PC-3 (cell line): ENCODE results near the gene POLR1D. TPM values are rescaled to one million over a fixed set of nuclear protein-coding genes. Genes with fewer than 3 reads are reported as not detected.
"Not testable (repeated sequence)": the region's sequence is repeated elsewhere in the genome, so short reads cannot be mapped to it uniquely, and the experiment has no call there.

Experiments used
- ATAC-seq: fragments of 200-7000 bp; cut with Tn5 transposase; 2 replicates; pipeline ENCODE4 v1.9.1; 2020; ENCODE audit warnings: mild to moderate bottlenecking, moderate library complexity
- BruUV-seq: library from RNA; stranded (reverse); fragments of 400-500 nt; replicated peaks from 2 replicates; lab custom pipeline; 2021; lab: Mats Ljungman, UMichigan
- CTCF ChIA-PET: fragments of 300-600 bp; sonication (Branson Sonifier 250); formaldehyde crosslinking; loops from one replicate; lab custom pipeline; 2022; ENCODE audit warnings: antibody characterized with exemption; lab: Charles Lee
- POLR2A ChIA-PET: fragments of 300-600 bp; sonication (Branson Sonifier 250); formaldehyde crosslinking; loops from one replicate; lab custom pipeline; 2022; ENCODE audit warnings: antibody characterized with exemption; ENCODE audit not compliant: unreplicated experiment; lab: Charles Lee
- DNase-seq: peaks from one replicate; pipeline ENCODE4 v3.0.0-alpha.2; 2015
- H2AFZ ChIP-seq: fragments of 300-600 bp; sonication (generic); 2 replicates; pipeline ENCODE4 v1.6.0; 2016; ENCODE audit warnings: antibody characterized with exemption, low read length
- H3F3A ChIP-seq: fragments of 300-600 bp; sonication (generic); one replicate; pipeline ENCODE4 v1.6.0; 2017; ENCODE audit warnings: antibody characterized with exemption, low read length, control low read depth, mild to moderate bottlenecking; ENCODE audit not compliant: unreplicated experiment
- H3K27ac ChIP-seq: fragments of 300-600 bp; sonication (generic); 2 replicates; pipeline ENCODE4 v1.5.1; 2016; ENCODE audit warnings: mild to moderate bottlenecking, low read length
- H3K27me3 ChIP-seq: fragments of 300-600 bp; sonication (generic); 2 replicates; pipeline ENCODE4 v1.6.1; 2016; ENCODE audit warnings: low read length, mixed read lengths
- H3K36me3 ChIP-seq: fragments of 300-600 bp; sonication (generic); 2 replicates; pipeline ENCODE4 v1.6.1; 2016; ENCODE audit warnings: low read depth, mixed run types, low read length, mixed read lengths
- H3K4me1 ChIP-seq: fragments of 300-600 bp; sonication (generic); 2 replicates; pipeline ENCODE4 v1.5.1; 2016; ENCODE audit warnings: low read length; ENCODE audit not compliant: insufficient read depth
- H3K4me2 ChIP-seq: fragments of 300-600 bp; sonication (generic); 2 replicates; pipeline ENCODE4 v1.6.0; 2016; ENCODE audit warnings: low read length
- H3K4me3 ChIP-seq: fragments of 300-600 bp; sonication (generic); 2 replicates; pipeline ENCODE4 v1.5.1; 2016; ENCODE audit warnings: mild to moderate bottlenecking, low read length, mixed read lengths
- H3K79me2 ChIP-seq: fragments of 300-600 bp; sonication (generic); 2 replicates; pipeline ENCODE4 v1.6.1; 2017; ENCODE audit warnings: low read length, mixed read lengths
- H3K9ac ChIP-seq: fragments of 300-600 bp; sonication (generic); 2 replicates; pipeline ENCODE4 v1.6.0; 2016; ENCODE audit warnings: mild to moderate bottlenecking, low read length
- H3K9me2 ChIP-seq: fragments of 300-600 bp; sonication (generic); replicated peaks from 2 replicates; pipeline ENCODE4 v1.6.1; 2016; ENCODE audit warnings: mixed run types, low read length, mixed read lengths
- H3K9me3 ChIP-seq: fragments of 300-600 bp; sonication (generic); 2 replicates; pipeline ENCODE4 v1.6.1; 2016; ENCODE audit warnings: low read length, mixed read lengths
- H4K20me1 ChIP-seq: fragments of 300-600 bp; sonication (generic); 2 replicates; pipeline ENCODE4 v1.6.1; 2016; ENCODE audit warnings: low read length, mixed read lengths
- EZH2 ChIP-seq: fragments of 300-600 bp; sonication (generic); IDR thresholded peaks from one replicate; pipeline ENCODE4 v1.6.1; 2017; ENCODE audit warnings: antibody characterized with exemption, mild to moderate bottlenecking, low read length; ENCODE audit not compliant: unreplicated experiment
- EZH2phosphoT487 ChIP-seq: fragments of 300-600 bp; sonication (generic); IDR thresholded peaks from 2 replicates; pipeline ENCODE4 v1.6.1; 2018; ENCODE audit warnings: mild to moderate bottlenecking, antibody characterized with exemption, low read length, borderline replicate concordance
- intact Hi-C: fragments of 100-400 bp; cut with micrococcal nuclease; formaldehyde crosslinking; loops from 2 replicates; pipeline ENCODE4 v1.9.0; 2023
- total RNA-seq: library from RNA; depleted of rRNA; stranded (reverse); fragments of >200 nt; gene quantifications from 2 replicates; pipeline ENCODE4 v1.2.3, GENCODE V29; 2014
- TF ChIP-seq, protein P1 (sequence below): fragments of 300-600 bp; sonication (generic); conservative IDR thresholded peaks from 2 replicates; pipeline ENCODE4 v1.5.1; 2017; ENCODE audit warnings: antibody characterized with exemption, low read depth, mild to moderate bottlenecking, low read length

Gene POLR1D
- total RNA-seq, 1 experiment from 2014 or later, result 97.9 TPM

DNA sequence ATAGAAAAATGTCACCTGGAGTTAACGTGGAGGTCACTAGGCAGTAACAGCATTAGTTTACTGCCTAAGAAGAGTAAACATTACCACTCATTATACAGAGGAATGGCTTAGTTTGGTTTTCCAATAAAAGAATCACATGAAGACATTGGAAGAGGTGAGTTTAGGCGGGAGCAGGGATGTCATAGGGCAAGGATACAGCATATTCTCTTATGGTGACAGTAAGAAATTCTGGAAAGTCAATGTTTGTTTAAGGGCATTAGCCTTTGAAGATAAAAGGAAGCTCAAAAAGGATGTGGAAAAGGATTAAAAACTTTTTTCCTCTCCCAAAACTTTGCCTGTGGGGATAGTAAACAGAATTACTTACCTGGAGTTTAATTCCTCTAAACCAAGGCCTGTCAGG, 4.1 kb downstream of the POLR1D start:
- peaks cover 16% of the 10 kb centered on the region; the same call in 1 of the 2 replicates for H3K36me3 ChIP-seq
- H3K79me2 ChIP-seq, result peaks cover 74% of the 10 kb centered on the region
- H3K27me3 ChIP-seq, result no peaks in the 10 kb centered on the region
- H3K9me3 ChIP-seq, result no peaks in the 10 kb centered on the region
- H3K4me2 ChIP-seq, result no peak overlapping the region
- TF ChIP-seq EZH2, result no peak
- TF ChIP-seq EZH2phosphoT487, result no peak
- TF ChIP-seq, protein P1, sequence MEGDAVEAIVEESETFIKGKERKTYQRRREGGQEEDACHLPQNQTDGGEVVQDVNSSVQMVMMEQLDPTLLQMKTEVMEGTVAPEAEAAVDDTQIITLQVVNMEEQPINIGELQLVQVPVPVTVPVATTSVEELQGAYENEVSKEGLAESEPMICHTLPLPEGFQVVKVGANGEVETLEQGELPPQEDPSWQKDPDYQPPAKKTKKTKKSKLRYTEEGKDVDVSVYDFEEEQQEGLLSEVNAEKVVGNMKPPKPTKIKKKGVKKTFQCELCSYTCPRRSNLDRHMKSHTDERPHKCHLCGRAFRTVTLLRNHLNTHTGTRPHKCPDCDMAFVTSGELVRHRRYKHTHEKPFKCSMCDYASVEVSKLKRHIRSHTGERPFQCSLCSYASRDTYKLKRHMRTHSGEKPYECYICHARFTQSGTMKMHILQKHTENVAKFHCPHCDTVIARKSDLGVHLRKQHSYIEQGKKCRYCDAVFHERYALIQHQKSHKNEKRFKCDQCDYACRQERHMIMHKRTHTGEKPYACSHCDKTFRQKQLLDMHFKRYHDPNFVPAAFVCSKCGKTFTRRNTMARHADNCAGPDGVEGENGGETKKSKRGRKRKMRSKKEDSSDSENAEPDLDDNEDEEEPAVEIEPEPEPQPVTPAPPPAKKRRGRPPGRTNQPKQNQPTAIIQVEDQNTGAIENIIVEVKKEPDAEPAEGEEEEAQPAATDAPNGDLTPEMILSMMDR, result no peak
- ChIA-PET POLR2A (no interaction called here), CTCF (no interaction called here)
- H3K27ac ChIP-seq, result no peak overlapping the region
- no peaks in the 10 kb centered on the region for H3K9me2 ChIP-seq
- DNase-seq (no peak), ATAC-seq (no peak)
- no peak overlapping the region for H3K9ac ChIP-seq
- no TSS peak for BruUV-seq
- intact Hi-C loops, result no loop called here
- H4K20me1 ChIP-seq, result peaks cover 38% of the 10 kb centered on the region
- no peak overlapping the region for H2AFZ ChIP-seq
- no peak overlapping the region for H3K4me3 ChIP-seq
- H3K4me1 ChIP-seq, result peaks cover 19% of the 10 kb centered on the region
- no peaks in the 10 kb centered on the region for H3F3A ChIP-seq

DNA sequence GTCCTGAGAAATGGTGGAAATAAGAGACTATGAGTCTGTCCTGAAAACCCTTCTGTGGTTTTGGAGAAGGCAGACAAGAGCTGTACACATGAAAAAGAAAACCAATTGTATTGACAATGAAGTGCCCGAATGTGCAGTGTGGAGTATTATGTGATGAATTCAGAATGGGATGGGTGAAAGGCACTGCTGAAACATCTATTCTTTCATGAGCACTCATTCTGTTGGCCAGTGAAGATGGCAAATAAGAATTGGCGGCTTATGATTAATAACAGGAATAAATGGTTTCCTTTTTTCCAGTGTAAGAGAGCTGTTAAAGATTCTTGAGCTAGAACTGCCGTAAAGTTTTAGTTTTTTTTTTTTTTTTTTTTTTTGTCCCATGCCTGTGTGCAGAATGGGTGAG, 5.7 kb downstream of the POLR1D start:
- Histone ChIP-seq H4K20me1 (peaks cover 36% of the 10 kb centered on the region), H3F3A (no peaks in the 10 kb centered on the region), H3K79me2 (peaks cover 72% of the 10 kb centered on the region), H3K4me1 (peaks cover 19% of the 10 kb centered on the region), H3K36me3 (peaks cover 16% of the 10 kb centered on the region; the same call in 1 of the 2 replicates), H3K9me2 (no peaks in the 10 kb centered on the region), H3K27ac (no peak overlapping the region), H3K9ac (no peak overlapping the region), H3K27me3 (no peaks in the 10 kb centered on the region), H3K4me2 (no peak overlapping the region), H2AFZ (no peak overlapping the region), H3K4me3 (no peak overlapping the region), H3K9me3 (no peaks in the 10 kb centered on the region)
- intact Hi-C loops, result no loop called here
- DNase-seq, result no peak
- ATAC-seq, result no peak
- no TSS peak for BruUV-seq
- ChIA-PET POLR2A (no interaction called here), CTCF (interaction anchor here (0.6 kb wide), 1 partner anchor 49 kb away, joined by 4 read pairs; no protein-coding TSS in a partner anchor)
- TF ChIP-seq EZH2phosphoT487 (no peak), EZH2 (no peak)
- TF ChIP-seq, protein P1, result no peak

DNA sequence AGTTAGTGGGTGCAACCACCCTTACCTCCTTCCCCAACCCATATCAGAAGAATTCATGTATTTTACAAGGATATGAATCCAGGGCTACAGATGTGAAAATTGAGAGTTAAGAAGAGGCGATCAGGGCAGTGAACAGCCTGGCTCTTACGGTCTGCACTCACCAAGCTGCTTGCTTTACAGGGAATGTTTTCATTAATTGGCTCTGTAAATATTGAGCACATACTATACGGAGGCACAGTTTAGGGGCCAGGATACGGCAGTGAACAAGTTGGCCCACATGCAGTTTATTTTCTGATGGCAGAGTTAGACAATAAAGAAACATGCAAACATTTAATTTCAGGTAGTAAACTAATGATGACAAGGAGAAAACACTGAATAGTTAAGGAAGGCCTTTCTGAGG, 6.4 kb downstream of the POLR1D start:
- Histone ChIP-seq H3K9me3 (no peaks in the 10 kb centered on the region), H4K20me1 (peaks cover 29% of the 10 kb centered on the region), H3K4me3 (no peak overlapping the region), H3K79me2 (peaks cover 69% of the 10 kb centered on the region), H3F3A (no peaks in the 10 kb centered on the region), H3K36me3 (peaks cover 13% of the 10 kb centered on the region; the same call in 1 of the 2 replicates), H3K9ac (no peak overlapping the region), H2AFZ (no peak overlapping the region), H3K4me1 (peaks cover 12% of the 10 kb centered on the region), H3K27ac (no peak overlapping the region), H3K9me2 (no peaks in the 10 kb centered on the region), H3K27me3 (no peaks in the 10 kb centered on the region), H3K4me2 (no peak overlapping the region)
- intact Hi-C loops, result no loop called here
- no TSS peak for BruUV-seq
- no peak for ATAC-seq
- CTCF ChIA-PET, result interaction anchor here (0.6 kb wide), 1 partner anchor 49 kb away, joined by 4 read pairs; no protein-coding TSS in a partner anchor
- POLR2A ChIA-PET, result no interaction called here
- no peak for DNase-seq
- TF ChIP-seq EZH2phosphoT487 (no peak), EZH2 (no peak)
- TF ChIP-seq, protein P1, result no peak

DNA sequence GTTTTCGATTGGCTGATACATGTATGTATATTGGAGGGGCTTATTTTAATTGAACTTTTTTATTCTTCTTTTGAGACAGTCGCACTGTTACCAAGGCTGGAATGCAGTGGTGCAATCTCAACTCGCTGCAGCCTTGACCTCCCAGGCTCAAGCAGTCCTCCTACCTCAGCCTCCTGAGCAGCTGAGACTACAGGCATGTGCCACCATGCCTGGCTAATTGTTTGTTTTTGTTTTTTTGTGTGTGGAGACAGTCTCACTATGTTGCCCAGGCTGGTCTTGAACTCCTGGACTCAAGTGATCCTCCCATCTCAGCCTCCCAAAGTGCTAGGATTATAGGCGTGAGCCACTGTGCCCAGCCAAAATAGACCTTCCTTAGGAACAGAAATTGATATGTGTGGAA, 7.1 kb downstream of the POLR1D start:
- H3K36me3 ChIP-seq, intact Hi-C loops, CTCF ChIA-PET, H2AFZ ChIP-seq, H3K27ac ChIP-seq, BruUV-seq, ATAC-seq, H3K4me1 ChIP-seq, DNase-seq, H3K9me2 ChIP-seq, H3K4me2 ChIP-seq, H3K4me3 ChIP-seq, H3K9me3 ChIP-seq, H3K27me3 ChIP-seq, H3F3A ChIP-seq, POLR2A ChIA-PET, H3K9ac ChIP-seq: not testable (repeated sequence)
- Histone ChIP-seq H3K79me2 (peaks cover 62% of the 10 kb centered on the region), H4K20me1 (peaks cover 22% of the 10 kb centered on the region; the same call in 1 of the 2 replicates)
